Activated CD4-positive, CD25-positive, alpha-beta regulatory T cell treated with anti-CD3 and anti-CD28 coated beads, Interleukin-2, amount 50 U/mL, for 24 hours (primary cell): ENCODE measurements around the gene SCLY.

ENCODE experiments used
- ATAC-seq, 2 donors: fragments of 150-1000 bp; cut with Tn5 transposase; one replicate each; pipeline ENCODE4 v1.10.0; 2021; ENCODE audit warnings: mild to moderate bottlenecking in 1 of 2, moderate library complexity in 1 of 2

The SCLY gene

DNA sequence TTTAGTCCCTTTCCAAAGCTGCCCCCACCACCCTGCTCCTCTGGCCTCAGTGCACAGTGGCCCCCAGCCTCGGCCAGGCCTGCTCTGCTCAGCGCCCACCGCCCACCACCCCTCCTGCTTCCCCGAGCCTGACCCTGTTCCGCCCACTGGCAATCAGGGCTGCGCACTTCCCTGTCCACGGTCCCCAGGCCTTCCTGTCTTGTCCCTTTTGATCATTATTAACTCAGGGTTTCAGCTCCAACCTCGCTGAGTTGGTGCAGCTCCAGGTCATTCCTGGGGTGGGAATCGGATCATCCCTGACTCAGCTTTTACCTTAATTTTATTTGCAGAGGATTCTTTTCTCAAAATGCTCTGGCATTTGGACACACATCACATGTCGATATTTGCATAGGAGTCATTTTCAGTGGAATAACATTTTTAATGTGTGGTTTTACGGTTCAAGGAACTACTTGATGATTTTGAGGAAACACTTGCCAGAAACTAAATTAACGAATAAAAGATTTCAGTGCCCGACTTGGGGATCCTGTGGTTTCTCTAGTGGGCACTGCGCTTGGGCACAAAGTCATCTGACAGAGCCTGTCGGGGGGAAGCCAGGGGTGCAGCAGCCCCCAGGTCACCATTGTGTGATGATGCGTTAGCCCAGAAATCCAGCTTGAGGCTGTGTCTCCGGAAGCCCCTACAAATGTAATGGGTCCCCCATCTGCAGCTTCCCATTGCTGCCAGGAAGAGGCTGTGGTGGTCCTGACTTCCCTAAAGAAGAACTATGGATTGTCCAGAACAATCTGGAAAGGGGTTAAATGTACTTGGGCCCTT, 38.3 kb downstream of the SCLY start:
- ATAC-seq, result no peak

DNA sequence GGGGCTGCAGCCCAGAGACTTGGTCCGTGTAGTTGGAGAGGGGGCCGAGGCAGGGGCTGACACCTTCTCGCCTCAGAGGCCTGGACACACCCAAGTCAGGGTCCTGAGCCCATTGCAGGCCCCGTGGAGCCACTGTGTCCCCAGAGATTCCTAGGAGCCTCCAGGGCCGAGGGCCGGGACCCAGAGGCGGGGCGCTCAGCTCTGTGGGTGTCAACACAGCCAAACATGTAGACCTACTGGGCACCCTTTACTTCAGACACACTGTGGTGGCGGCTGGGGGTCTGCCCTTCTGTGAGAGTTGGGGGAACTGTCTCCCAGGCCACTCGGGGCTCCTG, 38.9 kb downstream of the SCLY start:
- ATAC-seq, result no peak

DNA sequence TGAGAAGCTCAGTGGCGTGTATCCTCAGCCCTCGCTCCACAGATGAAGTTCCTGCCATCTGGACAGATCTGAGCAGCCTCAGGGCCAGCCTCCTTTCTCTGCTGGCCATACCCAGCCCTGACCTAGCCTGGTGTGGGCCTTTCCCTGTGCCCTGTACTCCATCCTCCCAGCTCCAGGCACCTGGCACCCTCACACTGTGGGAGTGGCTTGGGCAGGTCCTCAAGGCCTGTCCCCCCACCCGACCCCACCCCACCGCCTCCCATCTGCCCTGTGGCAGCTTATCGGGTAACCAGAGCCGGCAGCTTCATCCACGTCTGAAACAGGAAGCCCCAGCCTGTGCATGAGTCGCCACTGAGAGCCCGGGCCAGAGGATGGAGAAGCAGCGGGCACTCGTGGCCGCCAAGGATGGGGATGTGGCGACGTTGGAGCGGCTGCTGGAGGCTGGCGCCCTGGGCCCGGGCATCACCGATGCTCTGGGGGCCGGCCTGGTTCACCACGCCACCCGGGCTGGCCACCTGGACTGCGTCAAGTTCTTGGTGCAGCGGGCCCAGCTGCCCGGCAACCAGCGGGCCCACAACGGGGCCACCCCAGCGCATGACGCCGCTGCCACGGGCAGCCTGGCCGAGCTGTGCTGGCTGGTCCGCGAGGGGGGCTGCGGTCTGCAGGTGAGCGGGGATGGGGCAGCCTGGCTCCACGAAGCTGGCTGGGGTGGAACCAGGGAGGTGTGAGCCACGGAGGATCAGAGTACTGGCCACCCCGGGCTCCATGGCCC, 39.4 kb downstream of the SCLY start, which contains the start of gene ESPNL:
ESPNL (plus strand) TSS at position 292 of the 772 bp plus-strand sequence; CDS start at position 372, 80 bp downstream.
- ATAC-seq, result no peak

DNA sequence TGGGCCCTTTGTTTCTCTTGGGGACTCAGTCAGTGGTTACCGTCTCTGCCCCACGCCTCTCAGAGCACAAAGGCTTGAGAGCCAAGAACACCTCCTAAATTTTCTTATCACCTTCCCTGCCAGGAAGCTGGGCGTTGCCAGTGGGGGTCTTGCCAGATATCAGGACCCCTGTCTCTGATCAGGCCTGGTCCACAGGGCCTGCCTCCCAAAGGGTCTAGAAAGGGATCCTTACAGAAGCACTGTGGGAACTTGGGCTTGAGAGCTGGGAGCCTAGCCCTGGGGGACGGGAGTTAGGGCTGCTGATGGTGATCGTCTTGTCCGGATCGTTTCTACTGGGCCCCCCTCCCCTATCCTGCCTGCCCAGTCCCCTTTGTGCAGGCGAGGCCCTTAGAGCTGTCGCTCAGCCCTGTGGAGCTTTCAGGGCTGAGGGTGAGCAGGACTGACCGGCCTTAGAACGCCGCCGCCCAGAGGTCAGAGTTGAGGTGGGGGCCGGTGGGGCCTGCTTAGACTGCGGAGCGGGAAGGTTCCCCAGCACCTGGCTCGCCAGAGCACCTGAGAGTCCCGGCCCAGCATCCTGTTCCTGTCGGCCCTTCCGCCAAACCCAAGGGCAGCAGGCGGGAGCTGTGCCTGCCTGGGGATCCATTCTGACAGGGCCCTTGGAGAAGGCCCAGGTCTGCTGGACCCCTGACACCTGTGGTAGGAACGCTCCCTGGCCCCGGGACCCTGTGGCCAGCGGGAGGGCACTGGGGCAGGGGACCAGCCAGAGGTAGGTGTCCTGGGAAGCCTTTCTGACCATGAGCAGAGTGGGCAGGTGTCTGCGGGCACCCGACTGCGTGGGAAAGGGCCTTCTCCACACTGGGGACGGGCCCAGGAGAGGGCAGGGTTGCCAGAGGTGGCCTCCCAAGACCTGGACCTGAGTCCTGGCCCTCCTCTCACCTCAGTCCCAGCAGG, 40.3 kb downstream of the SCLY start:
- no peak for ATAC-seq

DNA sequence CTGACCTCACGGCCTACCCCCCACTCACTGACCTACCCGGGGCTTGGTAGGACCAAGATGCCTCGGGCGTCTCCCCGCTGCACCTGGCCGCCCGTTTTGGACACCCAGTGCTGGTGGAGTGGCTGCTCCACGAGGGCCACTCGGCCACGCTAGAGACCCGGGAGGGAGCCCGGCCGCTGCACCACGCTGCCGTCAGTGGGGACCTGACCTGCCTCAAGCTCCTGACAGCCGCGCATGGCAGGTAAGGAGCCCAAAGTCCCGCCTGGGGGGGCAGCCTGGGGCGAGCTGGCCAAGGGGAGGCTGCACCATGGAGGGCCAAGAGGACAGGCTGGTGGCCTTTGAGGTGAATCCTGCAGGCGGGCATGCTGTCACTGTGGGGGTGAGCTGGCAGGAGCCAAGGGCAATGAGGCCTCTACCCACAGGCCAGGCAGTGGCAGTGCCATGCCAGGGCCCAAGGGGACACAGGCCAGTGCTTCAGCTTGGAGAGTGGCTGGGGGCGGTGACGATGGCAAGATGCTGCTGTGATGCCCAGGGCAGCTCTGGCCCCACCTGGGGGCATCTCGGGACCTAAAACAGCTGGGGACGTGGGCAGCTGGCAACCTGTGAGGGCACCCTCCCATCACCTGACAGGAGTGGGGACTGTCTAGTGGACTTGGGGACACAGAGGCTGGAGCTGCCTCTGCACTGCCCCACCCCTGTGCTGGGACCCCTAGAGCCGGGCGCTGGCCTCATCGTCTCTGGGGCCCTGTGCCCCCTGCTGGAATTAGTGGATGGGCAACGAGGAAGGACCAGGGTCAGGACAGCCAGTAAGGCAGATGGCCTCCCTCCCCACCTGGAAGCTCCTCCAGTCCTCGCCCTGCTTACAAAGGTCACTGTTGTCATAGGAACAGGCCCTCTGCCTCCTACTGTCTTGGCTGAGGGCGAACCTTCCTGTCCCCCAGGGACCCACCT, 41.4 kb downstream of the SCLY start:
- ATAC-seq, result peak in 1 of 2 donors; percentile 7

DNA sequence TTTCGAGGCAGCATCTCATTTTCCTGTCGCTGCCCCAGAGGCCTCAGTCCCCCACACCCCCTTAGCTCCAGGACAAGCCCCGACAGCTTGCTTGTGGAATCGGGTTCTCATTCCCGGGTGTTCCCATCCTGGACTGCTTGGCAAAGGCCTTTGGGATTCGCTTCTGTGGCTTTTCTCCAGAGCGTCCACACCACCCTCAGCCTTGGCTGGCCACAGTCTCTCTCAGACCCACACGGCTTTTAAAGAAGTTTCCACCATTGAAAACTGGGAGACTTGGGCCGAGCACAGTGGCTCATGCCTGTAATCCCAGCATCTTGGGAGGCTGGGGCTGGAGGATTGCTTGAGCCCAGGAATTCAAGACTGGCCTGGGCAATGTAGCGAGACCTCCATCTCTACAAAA, 42.1 kb downstream of the SCLY start:
- no peak for ATAC-seq

DNA sequence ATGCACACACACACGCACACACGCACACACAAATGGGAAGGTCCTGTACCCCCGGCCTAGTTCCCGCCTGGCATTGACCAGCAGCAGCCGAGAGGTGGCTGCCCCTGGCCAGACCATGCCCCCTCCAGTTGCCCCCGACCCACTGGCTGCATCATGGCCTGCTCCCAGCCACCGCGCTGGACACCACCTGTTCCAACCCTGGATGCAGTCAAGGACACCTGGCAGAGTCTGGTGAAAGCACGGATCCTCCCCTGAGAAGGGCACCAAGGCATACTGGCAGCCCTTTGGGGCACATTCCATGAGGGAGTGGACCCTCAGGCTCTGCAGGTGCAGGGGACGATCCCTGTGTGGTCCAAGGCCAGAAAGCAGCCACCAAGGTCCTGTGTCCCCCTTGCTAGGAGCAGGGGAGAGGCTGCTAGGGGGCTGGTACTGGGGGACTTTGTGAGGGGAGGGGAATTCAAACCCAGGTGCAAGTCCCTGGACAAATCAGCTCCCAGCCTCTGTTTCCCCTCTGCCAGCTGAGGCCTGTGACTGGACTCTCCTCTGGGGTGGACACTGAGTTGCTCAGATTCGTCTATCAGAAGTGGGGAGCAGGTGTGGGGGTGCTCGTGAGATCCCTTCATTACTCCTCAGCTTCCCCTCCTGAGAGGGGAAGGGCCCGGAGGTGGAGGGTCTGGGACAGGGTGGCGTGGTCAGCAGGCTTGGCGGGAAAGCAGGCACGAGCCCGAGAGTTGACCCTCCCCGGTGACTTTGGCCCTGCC, 42.8 kb downstream of the SCLY start:
- no peak for ATAC-seq

DNA sequence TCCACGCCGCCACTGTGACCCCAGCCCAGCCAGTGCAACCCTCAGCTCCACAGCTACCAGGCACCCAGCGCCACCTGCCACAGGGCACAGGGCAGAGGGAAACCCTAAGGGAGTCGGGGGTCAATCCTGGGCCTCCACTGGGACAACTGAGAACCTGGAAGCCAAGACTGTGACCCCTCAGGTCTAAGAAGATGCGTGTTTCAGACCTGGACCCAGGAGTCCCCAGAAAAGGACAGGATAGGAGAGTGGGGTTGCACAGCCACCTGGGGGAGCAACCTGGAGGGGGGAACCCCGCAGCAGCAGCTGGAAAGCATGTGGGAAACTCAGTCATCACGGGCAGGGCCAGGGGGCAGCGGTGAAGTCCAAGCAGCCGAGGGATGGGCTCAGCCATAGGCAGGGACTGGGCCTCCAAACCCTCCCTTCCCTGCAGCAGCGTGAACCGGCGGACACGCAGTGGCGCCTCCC, 43.5 kb downstream of the SCLY start:
- ATAC-seq, result no peak

DNA sequence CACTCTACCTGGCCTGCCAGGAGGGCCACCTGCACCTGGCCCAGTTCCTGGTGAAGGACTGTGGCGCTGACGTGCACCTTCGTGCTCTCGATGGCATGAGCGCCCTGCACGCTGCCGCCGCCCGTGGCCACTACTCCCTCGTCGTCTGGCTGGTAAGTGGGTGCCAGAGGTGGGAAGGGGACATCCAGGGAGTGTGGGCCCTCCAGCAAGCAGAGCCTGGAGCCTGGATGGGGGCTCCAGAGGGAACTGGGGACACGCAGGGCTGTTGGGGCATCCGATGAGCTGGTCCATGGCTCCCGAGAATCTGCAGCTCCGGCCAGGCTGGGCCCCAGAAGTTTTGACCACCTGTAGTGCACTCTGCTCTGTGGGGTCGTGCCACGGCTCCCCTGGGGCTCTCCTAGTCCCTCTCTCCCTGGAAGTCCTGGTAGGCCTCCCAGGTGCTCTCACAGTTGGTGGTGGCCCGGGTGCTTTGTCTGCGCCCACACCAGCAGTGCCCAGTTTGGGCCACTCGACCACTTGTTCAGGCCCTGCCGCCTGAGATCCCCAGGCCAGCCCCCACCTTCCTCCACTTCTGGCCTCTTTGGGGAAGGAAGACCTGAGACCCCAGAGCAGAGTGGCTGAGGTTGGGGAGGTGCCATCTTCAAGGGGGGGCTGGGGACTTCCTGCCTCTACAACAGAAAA, 44.0 kb downstream of the SCLY start:
- no peak for ATAC-seq

DNA sequence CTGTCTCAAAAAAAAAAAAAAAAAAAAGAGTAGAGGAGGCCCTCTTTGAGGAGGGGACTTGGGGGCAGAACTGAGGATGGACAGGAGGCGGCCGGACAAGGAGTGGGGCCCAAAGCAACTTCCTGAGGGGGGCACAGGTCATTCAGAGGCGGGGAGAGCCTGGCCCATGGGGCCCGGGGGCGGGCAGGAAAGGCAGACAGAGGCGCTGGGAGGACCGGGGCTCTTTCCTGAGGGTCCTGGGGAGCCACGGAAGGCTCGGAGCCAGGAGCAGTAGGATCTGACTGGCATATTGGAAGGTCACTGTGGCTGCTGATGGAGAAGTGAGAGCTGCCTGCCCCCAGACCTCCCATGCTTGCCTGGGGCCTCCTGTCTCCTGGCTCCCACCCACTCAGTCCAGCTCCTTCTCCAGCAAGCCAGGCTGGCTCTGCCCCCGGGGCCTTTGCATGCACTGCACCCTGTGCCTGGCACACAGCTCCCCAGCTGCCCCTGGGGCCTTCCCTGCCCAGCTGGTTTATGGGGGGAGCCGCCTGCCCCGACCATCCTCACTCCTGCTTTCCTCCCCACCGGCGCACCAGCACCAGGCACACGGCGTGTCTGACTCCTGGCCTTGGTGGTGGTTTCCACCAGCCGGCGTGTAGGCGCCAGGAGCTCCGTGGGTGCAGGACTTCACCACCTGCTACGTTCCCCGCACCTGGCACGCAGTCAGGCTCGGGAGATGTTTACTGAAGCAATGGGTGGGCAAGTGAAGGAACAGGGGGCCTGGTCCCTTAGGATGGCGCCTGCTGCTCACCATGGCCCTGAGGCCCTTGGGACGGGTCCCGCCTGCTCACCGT, 44.9 kb downstream of the SCLY start:
- no peak for ATAC-seq

DNA sequence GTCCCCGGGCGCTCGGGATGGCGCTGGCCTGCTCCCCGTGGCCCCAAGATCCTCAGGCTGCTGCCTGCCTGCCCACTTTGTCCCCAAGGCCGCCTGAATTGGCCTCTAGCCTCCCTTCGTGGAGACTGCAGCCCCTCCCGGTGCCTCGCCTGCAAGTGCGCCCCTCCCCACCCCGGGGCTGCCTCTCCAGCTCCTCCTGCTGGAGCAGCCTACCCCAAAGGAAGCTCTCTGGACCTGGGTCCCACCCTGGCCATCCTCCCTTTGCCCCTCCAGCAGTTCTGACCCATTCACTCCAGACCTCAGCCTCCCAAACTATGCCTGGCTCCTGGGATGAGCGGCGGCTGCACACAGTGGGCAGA, 45.5 kb downstream of the SCLY start:
- no peak for ATAC-seq

DNA sequence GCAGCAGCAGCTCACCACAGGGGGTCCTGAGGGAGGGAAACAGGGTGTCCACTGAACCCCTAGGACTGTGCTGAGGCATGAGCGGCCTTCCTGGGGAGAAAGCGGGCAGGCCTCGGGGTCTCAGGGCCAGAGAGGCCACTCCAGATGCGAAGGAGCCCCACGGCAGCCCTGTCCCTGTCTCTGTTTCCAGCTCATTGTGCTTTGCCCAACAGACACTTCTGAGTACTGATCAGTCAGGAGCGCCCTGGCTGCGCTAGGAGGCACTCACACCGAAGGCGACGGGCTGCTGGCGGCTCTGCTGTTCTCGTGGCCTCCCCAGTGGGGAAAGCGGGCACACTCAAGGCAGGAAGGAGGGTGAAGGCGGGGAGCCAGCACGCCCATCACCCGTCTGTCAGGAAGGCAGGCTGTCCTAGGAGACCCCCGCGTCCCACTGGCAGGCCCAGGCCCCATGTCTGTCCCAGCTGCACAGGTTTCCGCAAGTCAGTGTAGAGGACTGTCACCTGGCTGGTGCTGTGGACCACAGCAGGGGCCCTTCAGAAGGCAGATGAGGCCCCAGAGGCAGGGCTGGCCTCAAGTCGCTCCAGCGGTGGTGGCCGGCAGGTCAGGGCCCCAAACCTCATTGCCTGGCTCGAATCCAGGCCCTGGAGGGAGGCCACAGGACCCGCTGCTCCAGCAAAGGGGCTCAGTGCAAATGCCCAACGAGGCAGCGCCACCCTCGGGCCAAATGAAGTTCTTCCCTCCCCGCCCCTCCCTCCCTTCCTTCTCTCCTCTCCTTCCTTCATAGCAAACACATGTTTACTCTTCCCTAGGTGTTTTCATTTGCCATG, 46.1 kb downstream of the SCLY start:
- ATAC-seq, result no peak

DNA sequence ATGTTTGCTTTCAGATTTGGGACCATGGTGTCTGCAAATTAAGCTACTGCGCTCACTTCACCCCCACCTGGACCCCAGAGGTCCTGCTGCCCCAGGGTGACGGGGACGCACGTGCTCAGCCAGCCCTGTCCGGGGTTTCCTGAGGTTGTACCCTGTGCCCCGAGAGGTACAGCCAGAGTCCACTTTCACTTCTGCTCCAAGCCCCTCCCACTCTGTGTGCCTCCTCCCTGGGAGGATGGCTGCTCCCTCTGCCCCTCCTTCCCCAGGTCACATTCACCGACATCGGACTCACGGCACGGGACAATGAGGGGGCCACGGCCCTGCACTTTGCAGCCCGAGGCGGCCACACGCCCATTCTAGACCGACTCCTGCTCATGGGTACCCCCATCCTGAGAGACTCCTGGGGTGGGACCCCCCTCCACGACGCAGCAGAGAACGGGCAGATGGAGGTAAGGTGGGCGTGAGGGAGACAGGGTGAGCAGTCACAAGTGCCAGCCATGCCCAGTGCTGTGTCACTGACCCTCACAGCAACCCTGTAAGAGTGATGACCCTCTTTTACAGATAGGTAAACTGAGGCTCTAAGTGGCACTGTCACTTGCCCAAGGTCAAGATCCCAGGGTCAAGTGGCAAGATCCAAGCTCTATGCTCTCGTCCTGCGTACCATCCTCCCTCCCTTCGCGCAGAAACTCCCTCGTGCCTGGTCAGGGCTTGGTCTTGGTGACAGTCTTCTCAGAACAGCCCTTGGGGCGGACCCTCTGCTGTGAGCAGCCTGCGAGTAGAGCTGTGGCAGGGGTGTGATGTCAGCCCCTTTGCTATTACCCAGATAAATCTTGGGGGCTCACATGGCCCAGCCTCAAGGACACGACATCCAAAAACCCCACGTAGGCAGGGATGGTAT, 47.0 kb downstream of the SCLY start:
- peak; percentile 36 to 51 for ATAC-seq

DNA sequence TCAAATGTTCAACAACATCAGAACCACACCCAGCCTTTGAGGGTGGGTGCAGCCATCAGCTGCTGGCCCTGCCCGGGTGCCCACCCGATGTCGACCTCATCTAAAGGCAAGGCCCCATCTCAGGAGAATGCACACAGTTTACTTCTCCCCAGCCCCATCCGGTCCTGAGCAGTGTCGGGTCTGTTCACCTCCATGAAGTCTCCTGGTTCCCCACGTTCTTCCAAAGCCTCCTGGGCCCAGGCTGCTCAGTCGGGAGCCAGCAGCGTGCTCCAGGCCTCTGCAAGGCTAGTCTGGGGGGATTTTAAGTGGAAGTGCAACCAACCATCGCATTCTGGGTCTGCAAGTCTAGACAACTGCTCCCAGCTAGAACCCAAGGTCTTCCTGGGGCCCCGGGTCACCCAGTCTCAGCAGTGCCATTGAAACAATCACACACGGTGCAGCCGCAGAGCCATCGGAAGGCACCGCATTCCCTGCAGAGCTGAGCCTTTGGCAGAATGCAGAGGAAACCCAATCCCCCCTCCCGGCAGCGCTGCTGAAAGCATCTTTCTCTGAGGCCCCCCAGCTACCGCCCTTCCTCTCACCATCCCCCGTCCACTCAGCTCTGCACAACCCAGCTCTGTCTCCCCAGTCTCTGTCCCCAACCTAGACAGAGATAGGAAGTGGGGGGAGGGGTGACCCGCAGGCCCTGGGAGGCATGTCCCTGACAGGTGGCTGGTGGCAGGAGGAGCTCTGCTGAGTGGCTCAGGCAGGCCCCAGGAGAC, 47.8 kb downstream of the SCLY start:
- peak; percentile 24 to 44 for ATAC-seq

DNA sequence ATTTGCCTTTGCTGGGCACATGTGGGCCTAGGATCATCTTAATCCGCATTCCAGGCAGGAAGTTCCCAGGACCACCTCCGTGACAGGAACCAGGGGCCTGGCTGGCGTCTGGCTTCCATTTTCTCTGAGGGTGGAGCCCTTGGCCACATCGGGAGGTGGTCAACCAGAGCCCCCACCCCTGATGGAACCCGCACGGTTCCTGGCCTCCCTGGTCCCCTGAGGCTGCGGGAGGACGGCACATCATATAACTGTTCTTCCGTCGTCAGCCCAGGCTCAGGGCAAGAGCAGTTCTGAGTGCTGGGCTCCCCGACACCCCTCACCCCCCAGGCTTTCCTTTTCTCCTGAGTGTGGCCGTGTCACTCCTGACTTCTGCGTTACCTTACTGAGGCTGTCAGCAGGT, 52.8 kb downstream of the SCLY start:
- no peak for ATAC-seq

DNA sequence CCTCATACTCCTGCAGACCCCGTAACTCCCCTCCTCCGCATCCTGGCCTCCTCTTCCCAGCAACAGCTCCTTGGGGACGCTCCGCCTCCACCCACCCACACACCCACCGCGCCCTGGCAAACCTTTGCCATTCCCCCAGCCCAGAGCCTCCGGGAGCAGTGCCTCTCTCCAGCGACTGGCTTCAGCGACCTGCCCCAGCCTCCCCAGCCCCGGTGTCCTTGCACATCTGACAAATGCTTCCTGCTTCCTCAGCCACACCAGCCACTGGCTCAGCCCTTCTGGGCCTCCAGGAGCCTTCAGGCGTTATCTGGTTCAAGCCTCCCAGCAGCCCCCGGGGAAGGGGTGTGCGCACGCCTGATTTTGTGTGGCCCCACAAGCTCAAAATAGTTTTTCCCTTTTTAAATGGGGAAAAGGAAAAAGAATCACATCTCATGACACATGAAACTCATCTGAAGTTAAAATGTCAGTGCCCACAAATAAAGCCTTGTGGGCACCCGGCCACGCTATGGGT, 53.6 kb downstream of the SCLY start:
- ATAC-seq, result no peak
